ENCODE results near the gene HOXA5.
A peak's percentile ranks its signal among the peaks of the same experiment; 100 is the strongest.

Gene HOXA5

DNA sequence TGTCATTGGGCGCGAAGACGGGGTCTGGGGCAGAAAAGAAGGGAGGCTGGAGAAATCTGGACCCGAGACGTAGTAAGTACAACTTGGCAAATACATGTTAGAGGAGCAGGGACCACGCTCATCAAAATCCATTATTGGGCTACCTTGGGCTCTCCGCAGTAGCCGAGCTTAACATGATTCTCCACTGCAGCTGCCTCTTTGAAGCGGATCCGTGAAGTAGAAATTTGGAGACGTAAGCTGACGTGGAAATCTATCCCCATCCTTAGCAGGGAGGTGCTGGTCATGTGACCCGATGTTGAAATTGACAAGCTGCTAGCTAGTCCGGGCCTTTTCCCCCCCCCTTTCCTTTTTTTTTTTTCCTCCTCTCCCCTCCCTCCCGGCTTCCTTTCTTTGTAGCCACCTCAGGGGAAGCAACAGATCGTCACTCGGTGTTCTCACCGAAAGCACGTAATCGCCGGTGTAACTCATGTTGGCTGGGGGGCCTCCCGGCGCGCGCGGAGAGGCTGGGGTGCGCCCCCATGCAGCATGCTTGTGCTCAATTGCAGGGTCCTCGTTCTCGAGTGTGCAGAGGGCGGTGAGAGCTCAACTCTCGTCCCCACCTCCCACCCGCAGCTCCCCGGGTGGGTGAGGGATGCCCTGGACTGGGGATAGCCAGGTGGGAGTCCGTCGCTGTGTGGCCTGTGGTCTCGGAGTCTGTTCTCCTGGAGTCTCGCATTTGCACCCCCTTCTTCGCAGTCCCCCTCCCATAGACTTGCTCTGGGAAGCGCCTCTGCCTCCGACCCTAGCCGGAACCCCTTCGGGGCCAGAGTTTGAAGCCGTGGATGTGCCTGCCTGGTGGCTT is 41.8 kb upstream of the HOXA5 start, which contains the start of gene HOXA11:
Gene HOXA11, minus strand, starts transcription at position 220 of the 841 bp plus-strand sequence. Its CDS starts 88 bp downstream, at position 132.
- Histone ChIP-seq H3K36me3 (ENCODE audit: insufficient read depth, low read length) (no peaks in the 10 kb centered on the region), H3K9me3 (ENCODE audit: control insufficient read depth, insufficient read depth, low read length) (no peaks in the 10 kb centered on the region), H3K4me1 (ENCODE audit: insufficient read depth, low read length) (peaks cover 7% of the 10 kb centered on the region; the same call in 1 of the 2 replicates), H3K9ac (ENCODE audit: low read depth, low read length) (peak within 1 kb of the TSS; percentile 44; the same call in 1 of the 2 replicates)

DNA sequence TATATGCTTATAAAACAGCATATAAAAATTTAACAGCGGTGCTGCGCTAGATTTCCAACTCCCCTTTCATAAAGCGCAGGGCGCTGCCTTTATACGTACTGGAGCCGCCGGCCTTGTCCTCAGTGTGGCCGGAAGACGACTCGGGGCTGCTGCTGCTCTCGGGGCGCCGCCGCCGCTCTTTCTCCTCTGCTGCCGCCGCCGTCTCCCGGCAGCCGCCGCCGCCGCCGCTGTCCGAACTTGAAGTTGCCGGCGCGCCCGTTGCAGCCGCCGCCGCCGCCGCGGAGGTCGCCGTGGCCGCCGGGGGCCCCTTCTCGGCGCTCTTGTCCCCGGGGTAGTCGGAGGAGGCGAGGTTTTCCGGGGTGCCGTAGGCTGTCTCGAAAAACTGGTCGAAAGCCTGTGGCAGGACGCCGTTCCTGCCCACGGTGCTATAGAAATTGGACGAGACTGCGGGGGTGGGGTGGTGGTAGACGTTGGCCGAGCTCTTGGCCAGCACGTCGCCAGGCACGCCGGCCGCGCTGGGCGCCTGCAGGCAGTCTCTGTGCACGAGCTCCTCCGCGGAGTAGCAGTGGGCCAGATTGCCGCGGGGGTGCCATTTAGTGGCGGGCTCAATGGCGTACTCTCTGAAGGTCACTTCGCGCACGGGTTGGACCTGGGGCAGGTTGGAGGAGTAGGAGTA is 41.0 kb upstream of the HOXA5 start:
- no peaks in the 10 kb centered on the region for H3K9me3 ChIP-seq (ENCODE audit: control insufficient read depth, insufficient read depth, low read length)
- H3K4me1 ChIP-seq (ENCODE audit: insufficient read depth, low read length): peaks cover 7% of the 10 kb centered on the region; the same call in 1 of the 2 replicates
- H3K9ac ChIP-seq (ENCODE audit: low read depth, low read length): peak overlapping the region; percentile 44; the same call in 1 of the 2 replicates
- H3K36me3 ChIP-seq (ENCODE audit: insufficient read depth, low read length): no peaks in the 10 kb centered on the region

- H3K9ac ChIP-seq (ENCODE audit: low read depth, low read length): peak overlapping the region; percentile 44; the same call in 1 of the 2 replicates
- H3K9me3 ChIP-seq (ENCODE audit: control insufficient read depth, insufficient read depth, low read length): no peaks in the 10 kb centered on the region
- H3K4me1 ChIP-seq (ENCODE audit: insufficient read depth, low read length): peaks cover 7% of the 10 kb centered on the region; the same call in 1 of the 2 replicates
- H3K36me3 ChIP-seq (ENCODE audit: insufficient read depth, low read length): no peaks in the 10 kb centered on the region
Measured at GRCh38 chr7:27183682-27184336, 40.3 kb upstream of the HOXA5 start.

DNA sequence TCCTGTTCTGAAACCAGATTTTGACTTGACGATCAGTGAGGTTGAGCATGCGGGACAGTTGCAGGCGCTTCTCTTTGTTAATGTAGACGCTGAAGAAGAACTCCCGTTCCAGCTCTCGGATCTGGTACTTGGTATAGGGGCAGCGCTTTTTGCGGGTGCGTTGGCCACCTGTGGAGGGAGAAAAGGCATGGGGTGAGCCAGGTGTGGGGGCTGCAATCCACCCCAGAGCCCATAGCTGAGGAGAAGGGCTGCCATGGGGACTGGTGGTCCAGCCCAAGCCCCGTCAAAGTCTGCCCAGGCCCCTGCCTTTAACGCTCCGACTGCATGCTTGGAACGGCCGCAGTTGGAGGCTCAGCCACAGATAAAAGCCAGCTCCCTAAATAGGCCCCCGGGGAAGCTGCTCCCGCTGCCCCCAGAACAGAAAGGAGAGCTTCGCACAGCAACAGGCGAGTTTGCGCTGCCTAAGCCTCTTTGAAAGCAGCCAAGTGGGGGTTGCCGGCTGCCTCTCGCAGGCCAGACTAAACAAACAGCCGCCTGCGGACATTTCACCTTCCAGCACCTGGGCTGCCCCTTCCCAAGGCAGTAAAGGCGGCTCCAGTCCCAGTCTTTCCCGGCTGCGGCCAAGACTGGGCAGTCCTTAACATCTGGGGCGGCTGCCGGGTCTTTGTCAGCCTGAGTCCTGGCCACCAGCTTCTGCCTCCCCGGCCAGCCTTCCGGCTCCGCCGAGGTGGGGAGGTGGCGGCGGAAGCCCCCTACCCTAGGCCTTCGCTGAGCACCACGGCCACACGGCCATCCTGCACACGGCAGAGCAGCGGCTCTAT is 39.6 kb upstream of the HOXA5 start:
- Histone ChIP-seq H3K4me1 (ENCODE audit: insufficient read depth, low read length) (peaks cover 7% of the 10 kb centered on the region; the same call in 1 of the 2 replicates), H3K36me3 (ENCODE audit: insufficient read depth, low read length) (no peaks in the 10 kb centered on the region), H3K9me3 (ENCODE audit: control insufficient read depth, insufficient read depth, low read length) (no peaks in the 10 kb centered on the region), H3K9ac (ENCODE audit: low read depth, low read length) (peak overlapping the region; percentile 44; the same call in 1 of the 2 replicates)

GRCh38 chr7:27182285-27182841 is 38.9 kb upstream of the HOXA5 start:
- H3K36me3 ChIP-seq (ENCODE audit: insufficient read depth, low read length): no peaks in the 10 kb centered on the region
- no peaks in the 10 kb centered on the region for H3K9me3 ChIP-seq (ENCODE audit: control insufficient read depth, insufficient read depth, low read length)
- peaks cover 7% of the 10 kb centered on the region; the same call in 1 of the 2 replicates for H3K4me1 ChIP-seq (ENCODE audit: insufficient read depth, low read length)
- no peak overlapping the region for H3K9ac ChIP-seq (ENCODE audit: low read depth, low read length)

DNA sequence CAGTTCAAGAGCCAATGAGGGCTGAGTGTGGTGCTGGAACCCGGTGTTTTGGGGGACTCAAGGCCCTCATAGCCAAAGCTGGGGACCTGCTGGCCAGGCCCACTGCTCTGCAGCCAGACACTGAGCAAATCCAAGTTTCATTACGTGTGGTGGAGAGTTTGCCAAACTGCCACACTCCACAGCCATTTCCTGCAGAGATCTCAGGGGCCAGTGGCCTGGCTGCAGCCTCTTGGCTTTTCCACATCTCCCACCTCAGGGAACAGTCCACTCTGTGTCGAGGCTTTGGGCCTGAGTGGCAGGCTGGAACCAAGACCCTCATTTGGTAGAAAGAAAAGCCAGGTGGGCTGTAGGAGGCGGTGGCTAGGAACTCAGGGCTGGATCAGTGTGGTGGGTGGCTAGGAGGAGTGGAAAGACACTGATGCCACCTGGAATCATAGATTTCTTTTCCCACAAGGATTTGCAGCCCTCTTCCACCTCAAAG is 38.4 kb upstream of the HOXA5 start:
- H3K9me3 ChIP-seq (ENCODE audit: control insufficient read depth, insufficient read depth, low read length): no peaks in the 10 kb centered on the region
- H3K9ac ChIP-seq (ENCODE audit: low read depth, low read length): no peak overlapping the region
- peaks cover 7% of the 10 kb centered on the region; the same call in 1 of the 2 replicates for H3K4me1 ChIP-seq (ENCODE audit: insufficient read depth, low read length)
- no peaks in the 10 kb centered on the region for H3K36me3 ChIP-seq (ENCODE audit: insufficient read depth, low read length)

- H3K9me3 ChIP-seq (ENCODE audit: control insufficient read depth, insufficient read depth, low read length): no peaks in the 10 kb centered on the region
- peaks cover 3% of the 10 kb centered on the region; the same call in 1 of the 2 replicates for H3K4me1 ChIP-seq (ENCODE audit: insufficient read depth, low read length)
- no peaks in the 10 kb centered on the region for H3K36me3 ChIP-seq (ENCODE audit: insufficient read depth, low read length)
- no peak overlapping the region for H3K9ac ChIP-seq (ENCODE audit: low read depth, low read length)
Measured at GRCh38 chr7:27180431-27181420, 37.2 kb upstream of the HOXA5 start.

- Histone ChIP-seq H3K9ac (ENCODE audit: low read depth, low read length) (peak overlapping the region; percentile 2; the same call in 1 of the 2 replicates), H3K9me3 (ENCODE audit: control insufficient read depth, insufficient read depth, low read length) (no peaks in the 10 kb centered on the region), H3K36me3 (ENCODE audit: insufficient read depth, low read length) (no peaks in the 10 kb centered on the region), H3K4me1 (ENCODE audit: insufficient read depth, low read length) (no peaks in the 10 kb centered on the region)
Measured at GRCh38 chr7:27179503-27180430, 36.3 kb upstream of the HOXA5 start.

- Histone ChIP-seq H3K9ac (ENCODE audit: low read depth, low read length) (no peak overlapping the region), H3K4me1 (ENCODE audit: insufficient read depth, low read length) (no peaks in the 10 kb centered on the region), H3K9me3 (ENCODE audit: control insufficient read depth, insufficient read depth, low read length) (no peaks in the 10 kb centered on the region), H3K36me3 (ENCODE audit: insufficient read depth, low read length) (no peaks in the 10 kb centered on the region)
Measured at GRCh38 chr7:27179030-27179429, 35.5 kb upstream of the HOXA5 start.

DNA sequence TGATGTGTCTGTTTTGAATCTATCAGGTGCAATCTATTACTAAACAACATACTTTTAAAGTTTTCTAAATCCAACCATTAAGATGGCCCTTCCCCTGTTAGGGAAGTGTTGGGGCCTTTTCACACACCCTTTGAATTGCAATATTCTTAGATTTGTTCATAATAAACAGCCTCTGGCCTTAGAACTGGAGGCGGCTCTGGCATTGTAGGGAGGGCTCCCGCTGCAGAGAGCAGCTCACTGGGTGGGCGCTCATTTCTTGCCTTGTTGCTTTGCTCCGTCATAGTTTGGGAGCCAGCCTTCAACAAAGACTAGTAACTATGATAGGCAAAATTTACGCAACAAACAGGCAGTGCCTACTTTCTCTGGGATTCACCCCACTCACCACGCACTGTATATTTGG is 34.9 kb upstream of the HOXA5 start:
- no peaks in the 10 kb centered on the region for H3K9me3 ChIP-seq (ENCODE audit: control insufficient read depth, insufficient read depth, low read length)
- H3K36me3 ChIP-seq (ENCODE audit: insufficient read depth, low read length): no peaks in the 10 kb centered on the region
- H3K9ac ChIP-seq (ENCODE audit: low read depth, low read length): no peak overlapping the region
- no peaks in the 10 kb centered on the region for H3K4me1 ChIP-seq (ENCODE audit: insufficient read depth, low read length)

DNA sequence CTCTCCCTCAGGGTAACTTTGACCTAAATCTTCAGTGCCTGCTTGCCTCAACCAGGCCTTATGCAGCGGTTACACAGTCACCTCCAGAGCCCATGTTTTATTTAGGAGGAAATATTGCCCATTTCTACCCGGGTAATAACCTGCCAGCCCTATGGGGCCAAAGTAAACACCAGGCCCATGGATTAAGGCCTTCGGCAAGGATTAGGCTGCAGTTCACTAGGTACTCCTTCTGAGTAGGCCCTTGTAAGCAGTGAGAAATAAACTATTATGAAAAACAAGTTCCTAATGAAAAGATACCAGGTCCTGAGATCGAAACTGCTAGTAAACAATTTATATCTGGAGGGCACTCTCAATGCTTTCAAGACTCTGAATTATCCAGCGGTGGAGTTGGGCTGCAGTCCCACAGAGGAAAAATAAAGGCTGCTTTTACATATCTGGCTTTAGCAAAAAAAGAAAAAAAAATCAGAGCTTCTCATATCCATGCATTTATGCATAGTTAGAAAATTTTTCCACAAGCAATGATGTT is 34.4 kb upstream of the HOXA5 start:
- Histone ChIP-seq H3K36me3 (ENCODE audit: insufficient read depth, low read length) (no peaks in the 10 kb centered on the region), H3K4me1 (ENCODE audit: insufficient read depth, low read length) (no peaks in the 10 kb centered on the region), H3K9me3 (ENCODE audit: control insufficient read depth, insufficient read depth, low read length) (no peaks in the 10 kb centered on the region), H3K9ac (ENCODE audit: low read depth, low read length) (no peak overlapping the region)

Data from ES-I3 (cell line).